GM12891 (cell line): ENCODE data around the gene BMPER.

Experiments
- PAX5 ChIP-seq: IDR thresholded peaks from 2 replicates; pipeline ENCODE4 v1.6.1; 2011; ENCODE audit warnings: low read length, moderate library complexity, mild to moderate bottlenecking; ENCODE audit not compliant: insufficient read depth, severe bottlenecking
- POLR2A ChIP-seq: IDR thresholded peaks from 2 replicates; pipeline ENCODE4 v1.6.1; 2011; ENCODE audit warnings: low read depth, low read length, control low read depth
- POLR2AphosphoS5 ChIP-seq: IDR thresholded peaks from 2 replicates; pipeline ENCODE4 v1.6.1; 2011; ENCODE audit warnings: low read depth, low read length, control low read depth
- POU2F2 ChIP-seq: IDR thresholded peaks from 2 replicates; pipeline ENCODE4 v1.6.1; 2011; ENCODE audit warnings: low read depth, mild to moderate bottlenecking, control low read depth, low read length, moderate library complexity
- SPI1 ChIP-seq: IDR thresholded peaks from 2 replicates; pipeline ENCODE4 v1.6.1; 2011; ENCODE audit warnings: low read depth, low read length, control low read depth
- TAF1 ChIP-seq: IDR thresholded peaks from 2 replicates; pipeline ENCODE4 v1.6.1; 2011; ENCODE audit warnings: low read depth, low read length, control low read depth

GRCh38 chr7:34059136-34059828 lies 153.9 kb downstream of the BMPER start:
- no peak for TF ChIP-seq TAF1
- no peak for TF ChIP-seq POLR2A
- TF ChIP-seq SPI1, result no peak
- no peak for TF ChIP-seq POLR2AphosphoS5
- TF ChIP-seq PAX5, result no peak
- no peak for TF ChIP-seq POU2F2
